Measurements from ENCODE around the gene TRMT11. TPM values are rescaled to one million over a fixed set of nuclear protein-coding genes. Genes with fewer than 3 reads are reported as not detected.
A peak's percentile ranks its signal among the peaks of the same experiment; 100 is the strongest.
"Not testable (repeated sequence)": the region's sequence is repeated elsewhere in the genome, so short reads cannot be mapped to it uniquely, and the experiment has no call there.

The TRMT11 gene
- polyA plus RNA-seq, 1 experiment = 27.3 TPM

DNA sequence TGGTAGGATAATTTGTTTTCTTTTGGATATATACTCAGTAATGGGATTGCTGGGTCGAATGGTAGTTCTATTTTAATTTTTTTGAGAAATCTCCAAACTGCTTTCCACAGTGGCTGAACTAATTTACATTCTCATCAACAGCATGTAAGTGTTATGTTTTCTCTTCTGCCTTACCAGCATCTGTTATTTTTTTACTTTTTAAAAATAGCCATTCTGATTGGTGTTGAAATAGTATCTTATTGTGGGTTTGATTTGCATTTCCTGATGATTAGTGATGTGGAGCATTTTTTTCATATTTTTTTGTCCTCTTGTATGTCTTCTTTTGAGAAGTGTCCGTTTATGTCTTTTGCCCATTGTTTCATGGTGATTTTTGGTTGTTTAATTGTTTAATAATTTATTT lies 17.8 kb upstream of the TRMT11 start:
- TF ChIP-seq, protein P1, sequence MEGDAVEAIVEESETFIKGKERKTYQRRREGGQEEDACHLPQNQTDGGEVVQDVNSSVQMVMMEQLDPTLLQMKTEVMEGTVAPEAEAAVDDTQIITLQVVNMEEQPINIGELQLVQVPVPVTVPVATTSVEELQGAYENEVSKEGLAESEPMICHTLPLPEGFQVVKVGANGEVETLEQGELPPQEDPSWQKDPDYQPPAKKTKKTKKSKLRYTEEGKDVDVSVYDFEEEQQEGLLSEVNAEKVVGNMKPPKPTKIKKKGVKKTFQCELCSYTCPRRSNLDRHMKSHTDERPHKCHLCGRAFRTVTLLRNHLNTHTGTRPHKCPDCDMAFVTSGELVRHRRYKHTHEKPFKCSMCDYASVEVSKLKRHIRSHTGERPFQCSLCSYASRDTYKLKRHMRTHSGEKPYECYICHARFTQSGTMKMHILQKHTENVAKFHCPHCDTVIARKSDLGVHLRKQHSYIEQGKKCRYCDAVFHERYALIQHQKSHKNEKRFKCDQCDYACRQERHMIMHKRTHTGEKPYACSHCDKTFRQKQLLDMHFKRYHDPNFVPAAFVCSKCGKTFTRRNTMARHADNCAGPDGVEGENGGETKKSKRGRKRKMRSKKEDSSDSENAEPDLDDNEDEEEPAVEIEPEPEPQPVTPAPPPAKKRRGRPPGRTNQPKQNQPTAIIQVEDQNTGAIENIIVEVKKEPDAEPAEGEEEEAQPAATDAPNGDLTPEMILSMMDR (IDR thresholded peaks at IDR 0.05; ENCODE audit: low read depth, low read length) = no peak
- no peak for DNase-seq (ENCODE audit: low read depth, low spot score)
- ChIA-PET CTCF (interaction anchor here (1.4 kb wide), 1 partner anchor 12 kb away, joined by 7 read pairs; the partner anchor contains the start of gene HINT3), POLR2A (no interaction called here)
- no peak overlapping the region for H3K4me3 ChIP-seq (ENCODE audit: low read depth, low read length)
- no peak overlapping the region for H3K27ac ChIP-seq (ENCODE audit: low read depth, low read length)
- no peaks in the 10 kb centered on the region for H3K9me3 ChIP-seq (ENCODE audit: control insufficient read depth, insufficient read depth, low read length)
- no peaks in the 10 kb centered on the region for H3K27me3 ChIP-seq (ENCODE audit: control insufficient read depth, insufficient read depth, low read length)

DNA sequence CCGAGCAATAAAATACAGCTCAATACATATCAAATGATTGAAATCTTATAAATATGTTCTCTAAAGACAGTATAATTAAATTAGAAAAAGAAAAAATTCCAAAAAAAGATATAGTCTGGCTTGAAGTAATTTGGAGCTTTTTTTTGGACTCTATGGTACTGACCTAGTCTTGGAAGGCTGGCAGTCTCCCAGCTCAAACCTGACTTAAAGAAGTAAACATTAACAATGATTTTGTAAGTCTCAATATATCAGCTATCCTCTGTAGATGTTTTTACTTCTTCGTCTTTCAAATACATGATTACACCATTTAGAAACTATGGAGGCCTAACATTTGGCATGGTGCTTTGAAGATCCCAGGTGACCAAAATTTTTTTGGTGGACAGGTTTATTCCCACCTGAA lies 15.6 kb upstream of the TRMT11 start:
- Histone ChIP-seq H3K4me3 (ENCODE audit: low read depth, low read length) (no peak overlapping the region), H3K9me3 (ENCODE audit: control insufficient read depth, insufficient read depth, low read length) (no peaks in the 10 kb centered on the region), H3K27ac (ENCODE audit: low read depth, low read length) (no peak overlapping the region), H3K27me3 (ENCODE audit: control insufficient read depth, insufficient read depth, low read length) (no peaks in the 10 kb centered on the region)
- ChIA-PET CTCF (interaction anchor here (0.6 to 3.0 kb wide), 8 partner anchors 14 to 217 kb away, joined by 3 to 31 read pairs (median 4); partner anchors contain the start of gene HINT3), POLR2A (no interaction called here)
- TF ChIP-seq, protein P1 (IDR thresholded peaks at IDR 0.05; ENCODE audit: low read depth, low read length) = no peak
- DNase-seq (ENCODE audit: low read depth, low spot score) = no peak

DNA sequence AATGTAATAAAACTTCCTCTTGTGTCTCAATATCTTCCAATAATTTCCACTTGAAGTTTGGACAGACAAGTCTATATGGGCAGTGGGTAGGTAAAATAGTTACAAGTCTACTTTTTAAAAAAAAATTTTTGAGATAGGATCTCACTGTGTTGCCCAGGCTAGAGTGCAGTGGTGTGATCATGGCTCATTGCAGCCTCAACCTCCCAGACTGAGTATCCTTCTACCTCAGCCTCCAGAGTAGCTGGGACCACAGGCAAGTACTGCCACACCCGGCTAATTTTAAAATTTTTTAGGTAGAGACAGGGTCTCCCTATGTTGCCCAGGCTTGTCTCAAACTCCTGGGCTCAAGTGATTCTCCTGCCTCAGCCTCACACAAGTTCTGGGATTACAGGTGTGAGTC lies 13.9 kb upstream of the TRMT11 start:
- DNase-seq (ENCODE audit: low read depth, low spot score); POLR2A ChIA-PET; H3K4me3 ChIP-seq (ENCODE audit: low read depth, low read length); H3K27me3 ChIP-seq (ENCODE audit: control insufficient read depth, insufficient read depth, low read length); H3K9me3 ChIP-seq (ENCODE audit: control insufficient read depth, insufficient read depth, low read length); H3K27ac ChIP-seq (ENCODE audit: low read depth, low read length): not testable (repeated sequence)
- CTCF ChIA-PET = interaction anchor here (2.5 to 4.4 kb wide), 4 partner anchors 13 to 181 kb away, joined by 13 to 82 read pairs (median 56); partner anchors contain the start of genes NCOA7 and TRMT11

DNA sequence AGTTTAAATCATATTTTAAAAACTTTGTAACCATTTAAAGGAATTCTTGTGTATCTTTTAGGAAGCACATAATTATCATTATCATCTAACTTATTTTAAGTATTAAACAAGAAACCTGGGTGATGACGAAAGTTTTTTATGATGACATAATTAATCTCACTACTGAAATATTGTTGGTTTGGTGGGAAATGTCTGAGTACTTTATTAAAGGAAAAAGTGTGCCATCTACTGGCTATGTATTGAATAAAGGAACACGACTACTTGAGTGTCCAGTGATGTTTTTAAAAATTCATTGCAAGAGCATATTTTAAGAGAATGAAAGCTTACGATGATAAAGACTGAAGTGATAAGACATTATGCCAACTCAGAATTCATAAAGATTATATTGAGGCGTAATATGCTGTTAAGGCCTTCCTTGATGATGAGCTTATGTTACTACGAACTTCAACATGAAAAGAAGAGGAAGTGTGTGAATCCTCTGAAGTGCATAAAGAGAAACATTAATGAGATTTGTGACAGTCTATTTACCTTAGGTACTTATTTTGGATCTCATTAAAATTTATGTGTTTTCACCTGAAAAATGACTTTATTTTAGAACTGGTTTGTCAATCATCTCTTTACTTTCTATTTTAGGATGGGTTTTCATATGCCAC lies 12.0 kb upstream of the TRMT11 start:
- ChIA-PET CTCF (interaction anchor here (0.6 to 4.4 kb wide), 49 partner anchors 10 to 673 kb away, joined by 3 to 82 read pairs (median 5); partner anchors contain the start of genes HINT3, NCOA7 and TRMT11), POLR2A (no interaction called here)
- Histone ChIP-seq H3K4me3 (ENCODE audit: low read depth, low read length) (no peak overlapping the region), H3K27ac (ENCODE audit: low read depth, low read length) (no peak overlapping the region), H3K27me3 (ENCODE audit: control insufficient read depth, insufficient read depth, low read length) (no peaks in the 10 kb centered on the region), H3K9me3 (ENCODE audit: control insufficient read depth, insufficient read depth, low read length) (no peaks in the 10 kb centered on the region)
- TF ChIP-seq, protein P1 (IDR thresholded peaks at IDR 0.05; ENCODE audit: low read depth, low read length) = peak; percentile 55
- no peak for DNase-seq (ENCODE audit: low read depth, low spot score)

DNA sequence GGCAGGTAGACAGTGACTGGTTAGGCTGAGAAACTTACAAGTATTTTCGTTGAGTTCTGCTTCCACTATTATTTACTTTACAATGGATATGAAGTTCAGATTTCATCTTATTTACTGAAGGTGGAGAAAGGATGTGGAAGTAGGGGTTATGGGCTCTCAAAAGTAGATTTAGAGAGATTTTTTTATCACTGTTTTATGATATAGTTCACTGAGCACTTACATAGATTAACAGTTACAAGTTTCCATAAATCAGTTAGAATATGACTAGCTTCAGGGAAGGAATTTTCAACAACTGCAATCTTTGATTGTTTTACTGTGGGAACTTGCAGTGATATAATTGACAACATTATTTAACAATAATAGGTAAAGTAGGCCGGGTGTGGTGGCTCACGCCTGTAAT lies 7.2 kb upstream of the TRMT11 start:
- POLR2A ChIA-PET = no interaction called here
- TF ChIP-seq, protein P1 (IDR thresholded peaks at IDR 0.05; ENCODE audit: low read depth, low read length) = no peak
- CTCF ChIA-PET = interaction anchor here (1.2 to 3.5 kb wide), 3 partner anchors 120 to 188 kb away, joined by 3 to 18 read pairs (median 4); partner anchors contain the start of gene NCOA7

More for the DNA sequence above, 7.2 kb upstream of the TRMT11 start:
- Histone ChIP-seq H3K27ac (ENCODE audit: low read depth, low read length) (no peak overlapping the region), H3K9me3 (ENCODE audit: control insufficient read depth, insufficient read depth, low read length) (no peaks in the 10 kb centered on the region), H3K4me3 (ENCODE audit: low read depth, low read length) (no peak overlapping the region), H3K27me3 (ENCODE audit: control insufficient read depth, insufficient read depth, low read length) (no peaks in the 10 kb centered on the region)
- DNase-seq (ENCODE audit: low read depth, low spot score) = no peak
